GM12874 (cell line): ENCODE data around the gene NCR1.

Experiments used
- TF ChIP-seq, protein P1 (sequence below): IDR thresholded peaks from 2 replicates; pipeline ENCODE4 v1.5.1; 2011; ENCODE audit warnings: low read depth, mild to moderate bottlenecking, control low read depth, low read length, moderate library complexity; ENCODE audit not compliant: insufficient read depth

NCR1 gene

GRCh38 chr19:54916822-54917221 lies 10.9 kb downstream of the NCR1 start:
- TF ChIP-seq, protein P1, sequence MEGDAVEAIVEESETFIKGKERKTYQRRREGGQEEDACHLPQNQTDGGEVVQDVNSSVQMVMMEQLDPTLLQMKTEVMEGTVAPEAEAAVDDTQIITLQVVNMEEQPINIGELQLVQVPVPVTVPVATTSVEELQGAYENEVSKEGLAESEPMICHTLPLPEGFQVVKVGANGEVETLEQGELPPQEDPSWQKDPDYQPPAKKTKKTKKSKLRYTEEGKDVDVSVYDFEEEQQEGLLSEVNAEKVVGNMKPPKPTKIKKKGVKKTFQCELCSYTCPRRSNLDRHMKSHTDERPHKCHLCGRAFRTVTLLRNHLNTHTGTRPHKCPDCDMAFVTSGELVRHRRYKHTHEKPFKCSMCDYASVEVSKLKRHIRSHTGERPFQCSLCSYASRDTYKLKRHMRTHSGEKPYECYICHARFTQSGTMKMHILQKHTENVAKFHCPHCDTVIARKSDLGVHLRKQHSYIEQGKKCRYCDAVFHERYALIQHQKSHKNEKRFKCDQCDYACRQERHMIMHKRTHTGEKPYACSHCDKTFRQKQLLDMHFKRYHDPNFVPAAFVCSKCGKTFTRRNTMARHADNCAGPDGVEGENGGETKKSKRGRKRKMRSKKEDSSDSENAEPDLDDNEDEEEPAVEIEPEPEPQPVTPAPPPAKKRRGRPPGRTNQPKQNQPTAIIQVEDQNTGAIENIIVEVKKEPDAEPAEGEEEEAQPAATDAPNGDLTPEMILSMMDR, result no peak

- TF ChIP-seq, protein P1, result no peak
Measured at GRCh38 chr19:54918499-54918898, 12.6 kb downstream of the NCR1 start.

GRCh38 chr19:54919646-54920563 lies 14.0 kb downstream of the NCR1 start:
- TF ChIP-seq, protein P1, result peak; percentile 13; the same call in 1 of the 2 replicates

DNA sequence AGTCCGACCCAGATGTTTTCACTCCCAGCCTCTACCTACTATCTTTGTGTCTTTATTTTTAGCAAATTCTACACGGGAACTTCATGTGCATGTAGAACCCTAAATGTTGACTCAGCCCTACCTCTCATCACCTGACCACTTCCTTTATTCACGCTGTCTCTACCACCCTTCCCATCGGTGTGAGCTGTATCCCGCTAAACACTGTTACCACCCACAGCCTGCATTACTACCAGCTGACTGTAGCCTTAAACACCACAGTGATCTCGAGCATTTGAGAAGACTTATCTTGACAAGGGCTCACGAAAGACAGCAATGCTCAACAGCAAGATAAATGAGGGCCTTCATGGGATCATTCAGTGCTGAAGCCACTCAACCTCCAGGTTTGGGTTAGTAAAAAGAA lies 15.1 kb downstream of the NCR1 start:
- TF ChIP-seq, protein P1, result no peak

GRCh38 chr19:54923276-54923675 lies 17.3 kb downstream of the NCR1 start:
- TF ChIP-seq, protein P1, result no peak

DNA sequence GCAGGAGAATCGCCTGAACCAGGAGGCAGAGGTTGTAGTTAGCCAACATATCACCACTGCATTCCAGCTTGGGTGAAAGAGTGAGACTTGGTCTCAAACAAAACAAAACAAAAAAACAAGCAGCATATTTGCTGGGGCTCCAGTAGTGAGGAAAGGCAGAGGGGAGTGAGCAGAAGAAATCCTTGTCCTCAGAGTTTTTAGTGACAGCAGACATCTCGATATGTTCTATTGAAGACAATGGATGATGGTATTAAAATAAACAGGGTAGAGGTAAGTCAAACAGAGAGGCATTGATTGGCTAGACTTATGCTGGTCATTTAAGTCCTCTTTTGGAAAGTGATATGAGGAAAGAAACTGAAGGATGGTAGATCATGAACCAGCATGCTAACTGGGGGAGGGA lies 22.4 kb downstream of the NCR1 start:
- TF ChIP-seq, protein P1, result no peak

DNA sequence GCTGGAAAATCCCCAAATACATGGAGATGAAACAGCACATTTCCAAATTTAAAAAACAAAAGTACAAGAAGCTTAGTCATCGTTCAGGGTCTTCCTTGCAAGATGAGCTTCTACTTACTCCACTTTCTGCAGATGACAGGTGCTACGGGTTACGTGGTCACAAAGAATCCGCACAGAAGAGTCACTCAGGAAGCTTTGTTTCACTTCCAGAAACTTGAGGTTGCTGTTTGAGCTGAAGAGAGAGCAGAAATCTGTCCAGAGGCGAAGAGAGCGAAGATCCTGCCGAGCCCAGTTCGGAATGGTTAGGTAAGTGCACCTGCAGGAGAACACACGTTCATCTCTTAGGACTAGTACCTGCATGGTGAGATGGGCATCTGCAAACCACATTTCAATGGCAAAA lies 32.0 kb downstream of the NCR1 start:
- TF ChIP-seq, protein P1, result no peak
